DMS79 (cell line): ENCODE data around the gene TNFAIP8L3.

ENCODE experiments used
- DNase-seq: peaks from one replicate; lab custom pipeline; 2025; lab: John Stamatoyannopoulos, UW

TNFAIP8L3 gene

GRCh38 chr15:51117270-51117669, 22.6 kb upstream of the TNFAIP8L3 start:
- DNase-seq = no peak

GRCh38 chr15:51114437-51115119, 19.9 kb upstream of the TNFAIP8L3 start:
- DNase-seq = no peak

- DNase-seq = no peak
These were observed 17.4 kb upstream of the TNFAIP8L3 start for GRCh38 chr15:51112078-51112477.

- DNase-seq = no peak
These were observed 16.4 kb upstream of the TNFAIP8L3 start for GRCh38 chr15:51111061-51111460.

- no peak for DNase-seq
These were observed 15.5 kb upstream of the TNFAIP8L3 start for GRCh38 chr15:51110171-51110570.

- no peak for DNase-seq
These were observed 14.3 kb upstream of the TNFAIP8L3 start for GRCh38 chr15:51108933-51109550.

GRCh38 chr15:51107612-51108011, 12.9 kb upstream of the TNFAIP8L3 start:
- DNase-seq = no peak

GRCh38 chr15:51106481-51106880, 11.8 kb upstream of the TNFAIP8L3 start:
- DNase-seq = no peak

GRCh38 chr15:51105430-51106016, 10.8 kb upstream of the TNFAIP8L3 start:
- no peak for DNase-seq

GRCh38 chr15:51104512-51104911, 9.8 kb upstream of the TNFAIP8L3 start:
- no peak for DNase-seq

- DNase-seq = no peak
These were observed 8.6 kb upstream of the TNFAIP8L3 start for GRCh38 chr15:51103330-51103729.

GRCh38 chr15:51100785-51101489, 6.2 kb upstream of the TNFAIP8L3 start:
- DNase-seq = no peak

- DNase-seq = no peak
These were observed 4.5 kb upstream of the TNFAIP8L3 start for GRCh38 chr15:51099185-51099584.

GRCh38 chr15:51098331-51098619, 3.6 kb upstream of the TNFAIP8L3 start:
- no peak for DNase-seq

- DNase-seq = no peak
These were observed 3.0 kb upstream of the TNFAIP8L3 start for GRCh38 chr15:51097553-51098330.

GRCh38 chr15:51096976-51097375, 2.3 kb upstream of the TNFAIP8L3 start:
- no peak for DNase-seq

- no peak for DNase-seq
These were observed 1.1 kb upstream of the TNFAIP8L3 start for GRCh38 chr15:51095681-51096331.

- no peak for DNase-seq
These were observed 684 bp downstream of the TNFAIP8L3 start for GRCh38 chr15:51093839-51094605.

- no peak for DNase-seq
These were observed 1.2 kb downstream of the TNFAIP8L3 start for GRCh38 chr15:51093488-51093838.

GRCh38 chr15:51092480-51093040, 2.1 kb downstream of the TNFAIP8L3 start:
- no peak for DNase-seq

- no peak for DNase-seq
These were observed 4.0 kb downstream of the TNFAIP8L3 start for GRCh38 chr15:51090753-51091152.
